Gastrocnemius medialis (tissue), 4 donors: ENCODE results near the gene SLC5A11.

Source experiments
- CTCF ChIP-seq, 5 experiments: fragments of 450-650 bp in 3 of 5; fragments of 200-600 bp in 2 of 5; sonication (generic) in 2 of 5; IDR thresholded peaks in 4 of 5; conservative IDR thresholded peaks in 1 of 5; 1 replicate in 4 of 5; 2 replicates in 1 of 5; pipeline ENCODE4 v1.5.1; 2016 to 2019; ENCODE audit warnings: antibody characterized with exemption in 5 of 5, mild to moderate bottlenecking in 3 of 5, moderate library complexity in 3 of 5
- POLR2A ChIP-seq, 2 donors: fragments of 450-650 bp; IDR thresholded peaks; one replicate each; pipeline ENCODE4 v1.6.1; 2017; ENCODE audit warnings: antibody characterized with exemption in 2 of 2, mild to moderate bottlenecking in 2 of 2, moderate library complexity in 2 of 2

- TF ChIP-seq CTCF (IDR thresholded peaks at IDR 0.05 in 4 of 5, conservative IDR thresholded peaks at IDR 0.05 in 1 of 5), result no peak
- no peak for TF ChIP-seq POLR2A (IDR thresholded peaks at IDR 0.05)
Measured at GRCh38 chr16:24920568-24920967, 74.8 kb downstream of the SLC5A11 start.
